Gastrocnemius medialis (tissue), 4 donors: Measurements from ENCODE around the gene CCDC30.

ENCODE experiments used
- CTCF ChIP-seq, 5 experiments: fragments of 450-650 bp in 3 of 5; fragments of 200-600 bp in 2 of 5; sonication (generic) in 2 of 5; IDR thresholded peaks in 4 of 5; conservative IDR thresholded peaks in 1 of 5; 1 replicate in 4 of 5; 2 replicates in 1 of 5; pipeline ENCODE4 v1.5.1; 2016 to 2019; ENCODE audit warnings: antibody characterized with exemption in 5 of 5, mild to moderate bottlenecking in 3 of 5, moderate library complexity in 3 of 5
- POLR2A ChIP-seq, 2 donors: fragments of 450-650 bp; IDR thresholded peaks; one replicate each; pipeline ENCODE4 v1.6.1; 2017; ENCODE audit warnings: antibody characterized with exemption in 2 of 2, mild to moderate bottlenecking in 2 of 2, moderate library complexity in 2 of 2

DNA sequence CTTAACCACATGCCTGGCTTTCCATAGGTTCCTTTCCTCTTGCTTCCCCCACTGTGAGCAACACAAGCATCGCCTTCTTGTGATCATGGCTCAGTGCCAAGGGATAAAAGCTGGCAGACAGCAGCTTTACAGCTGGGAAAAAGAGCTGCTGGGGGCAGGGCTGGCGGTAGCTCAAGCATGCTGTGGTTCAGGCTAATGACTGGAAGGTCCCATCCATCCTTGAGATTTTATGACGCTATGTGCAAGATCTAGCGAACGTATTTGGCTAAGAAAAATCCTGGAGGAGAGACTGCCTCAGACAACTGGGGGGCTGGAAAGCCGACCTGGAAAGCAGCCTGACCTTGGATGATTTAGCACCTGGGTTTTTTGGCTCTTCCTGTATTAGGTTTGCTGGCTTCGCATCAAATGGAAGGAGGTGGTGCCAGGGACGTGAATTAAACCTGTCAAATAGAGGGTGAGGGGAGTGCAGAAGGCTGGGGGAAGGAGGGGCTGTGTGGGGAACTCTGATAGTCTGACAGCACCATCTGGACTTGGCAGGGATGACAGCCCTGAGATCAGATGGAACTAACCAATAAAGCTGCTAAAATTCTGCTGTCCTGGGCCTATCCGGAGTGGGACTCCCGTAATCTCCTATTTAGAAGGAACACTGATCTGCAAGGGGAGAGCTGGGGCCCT, 42.0 kb upstream of the CCDC30 start:
- TF ChIP-seq CTCF (IDR thresholded peaks at IDR 0.05 in 4 of 5, conservative IDR thresholded peaks at IDR 0.05 in 1 of 5) (no peak), POLR2A (IDR thresholded peaks at IDR 0.05) (no peak)
